Tibial artery (tissue), 4 donors: ENCODE data around the gene PDK2.
"Not testable (repeated sequence)": the region's sequence is repeated elsewhere in the genome, so short reads cannot be mapped to it uniquely, and the experiment has no call there.

ENCODE experiments used
- DNase-seq, 2 donors: peaks; one replicate each; pipeline ENCODE4 v3.0.0-alpha.2; 2019
- H3K27ac ChIP-seq, 2 donors: fragments of 200-600 bp; sonication (generic) in 1 of 2; 1 replicate in 1 of 2; 2 replicates in 1 of 2; pipeline ENCODE4 v1.5.1; 2018 to 2019; ENCODE audit warnings: mild to moderate bottlenecking in 1 of 2
- H3K27me3 ChIP-seq, 2 donors: fragments of 200-600 bp; sonication (generic) in 1 of 2; one replicate each; pipeline versions ENCODE4 v1.5.1 to v1.6.0; 2016 to 2019
- H3K36me3 ChIP-seq, 3 donors: fragments of 200-600 bp; sonication (generic) in 2 of 3; one replicate each; pipeline ENCODE4 v1.5.1; 2016 to 2019; ENCODE audit warnings: mild to moderate bottlenecking in 2 of 3
- H3K4me1 ChIP-seq, 4 donors: fragments of 200-600 bp; sonication (generic) in 2 of 4; 1 replicate in 3 of 4; 2 replicates in 1 of 4; pipeline ENCODE4 v1.5.1; 2016 to 2019
- H3K4me3 ChIP-seq, 2 donors: fragments of 200-600 bp; sonication (generic) in 1 of 2; 1 replicate in 1 of 2; 2 replicates in 1 of 2; pipeline ENCODE4 v1.5.1; 2018 to 2019; ENCODE audit warnings: mild to moderate bottlenecking in 2 of 2
- H3K9me3 ChIP-seq, 3 donors: fragments of 200-600 bp; sonication (generic) in 1 of 3; one replicate each; pipeline ENCODE4 v1.5.1; 2016 to 2019
- intact Hi-C: fragments of 100-400 bp; cut with DNase I; formaldehyde crosslinking; loops from one replicate; pipeline ENCODE4 v1.15.0; 2023; ENCODE audit warnings: low total_unique reads
- TF ChIP-seq, protein P1 (sequence below), 2 experiments: fragments of 200-600 bp in 1 of 2; fragments of 450-650 bp in 1 of 2; IDR thresholded peaks; one replicate each; pipeline ENCODE4 v1.5.1; 2017 to 2019; ENCODE audit warnings: antibody characterized with exemption in 2 of 2, mild to moderate bottlenecking in 1 of 2, moderate library complexity in 1 of 2

The PDK2 gene

DNA sequence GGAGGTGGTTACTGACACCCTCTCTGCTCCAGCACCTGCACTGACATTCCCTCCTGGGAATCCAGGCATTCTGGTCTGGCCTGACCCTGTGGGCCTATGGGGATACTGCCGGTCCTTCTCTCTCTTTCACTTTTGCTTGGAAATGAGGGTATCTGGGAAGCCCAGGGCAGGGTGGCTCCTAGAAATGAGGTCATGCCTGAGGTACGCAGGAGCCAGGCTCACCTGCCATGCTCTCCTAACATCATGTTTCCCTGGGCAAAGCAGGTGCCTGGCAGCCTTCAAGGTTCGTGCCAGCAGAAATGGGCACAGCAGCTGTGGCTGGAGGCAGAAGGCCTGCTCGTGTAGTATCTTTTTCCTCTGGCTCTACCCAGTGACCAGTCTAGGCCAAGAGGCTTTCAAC is 35.9 kb upstream of the PDK2 start:
- H3K4me3 ChIP-seq, result peak overlapping the region; percentile 88 to 95
- H3K4me1 ChIP-seq, result peaks cover 0 to 85% (median 75%) of the 10 kb centered on the region in 4 donors
- DNase-seq, result no peak
- H3K27me3 ChIP-seq, result no peaks in the 10 kb centered on the region
- intact Hi-C loops, result no loop called here
- peak overlapping the region; percentile 97 to 99 for H3K27ac ChIP-seq
- no peaks in the 10 kb centered on the region for H3K36me3 ChIP-seq
- TF ChIP-seq, protein P1, sequence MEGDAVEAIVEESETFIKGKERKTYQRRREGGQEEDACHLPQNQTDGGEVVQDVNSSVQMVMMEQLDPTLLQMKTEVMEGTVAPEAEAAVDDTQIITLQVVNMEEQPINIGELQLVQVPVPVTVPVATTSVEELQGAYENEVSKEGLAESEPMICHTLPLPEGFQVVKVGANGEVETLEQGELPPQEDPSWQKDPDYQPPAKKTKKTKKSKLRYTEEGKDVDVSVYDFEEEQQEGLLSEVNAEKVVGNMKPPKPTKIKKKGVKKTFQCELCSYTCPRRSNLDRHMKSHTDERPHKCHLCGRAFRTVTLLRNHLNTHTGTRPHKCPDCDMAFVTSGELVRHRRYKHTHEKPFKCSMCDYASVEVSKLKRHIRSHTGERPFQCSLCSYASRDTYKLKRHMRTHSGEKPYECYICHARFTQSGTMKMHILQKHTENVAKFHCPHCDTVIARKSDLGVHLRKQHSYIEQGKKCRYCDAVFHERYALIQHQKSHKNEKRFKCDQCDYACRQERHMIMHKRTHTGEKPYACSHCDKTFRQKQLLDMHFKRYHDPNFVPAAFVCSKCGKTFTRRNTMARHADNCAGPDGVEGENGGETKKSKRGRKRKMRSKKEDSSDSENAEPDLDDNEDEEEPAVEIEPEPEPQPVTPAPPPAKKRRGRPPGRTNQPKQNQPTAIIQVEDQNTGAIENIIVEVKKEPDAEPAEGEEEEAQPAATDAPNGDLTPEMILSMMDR (IDR thresholded peaks at IDR 0.05), result no peak
- H3K9me3 ChIP-seq, result no peaks in the 10 kb centered on the region

DNA sequence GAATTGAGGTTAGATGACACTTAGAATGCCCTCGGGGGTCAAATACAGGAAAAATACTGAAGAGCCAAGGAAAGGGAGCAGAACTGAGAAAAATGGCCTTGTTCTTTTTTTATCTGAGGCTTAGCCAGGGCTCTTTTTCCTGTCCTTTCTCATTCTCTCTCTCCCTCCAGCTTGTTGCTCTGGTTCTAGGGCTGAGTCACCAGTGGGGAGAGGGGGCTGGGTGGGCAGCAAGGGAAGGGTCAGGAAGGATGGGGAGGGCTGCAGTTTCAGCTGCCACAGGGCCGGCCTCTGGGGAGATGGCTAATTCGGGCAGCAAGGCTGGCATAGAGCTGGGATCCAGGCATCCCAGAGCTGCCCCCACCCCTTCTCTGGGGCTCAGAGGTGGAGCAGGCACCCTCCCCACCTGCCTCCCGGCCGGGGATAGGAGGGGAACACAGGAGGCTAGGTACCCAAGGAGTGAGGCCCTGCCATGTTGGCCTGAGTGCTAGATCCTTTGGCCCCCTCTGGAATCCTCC is 35.3 kb upstream of the PDK2 start:
- TF ChIP-seq, protein P1 (IDR thresholded peaks at IDR 0.05), result peak in 1 of 2 experiments; percentile 9
- peak; percentile 75 to 96 for DNase-seq
- intact Hi-C loops, result loop anchor here (5.0 kb wide), 1 partner anchor 33 kb away; no protein-coding TSS in a partner anchor
- Histone ChIP-seq H3K27ac (peak overlapping the region; percentile 97 to 99), H3K27me3 (no peaks in the 10 kb centered on the region), H3K36me3 (no peaks in the 10 kb centered on the region), H3K4me3 (peak overlapping the region; percentile 88 to 95), H3K9me3 (no peaks in the 10 kb centered on the region), H3K4me1 (peaks cover 0 to 85% (median 75%) of the 10 kb centered on the region in 4 donors)

DNA sequence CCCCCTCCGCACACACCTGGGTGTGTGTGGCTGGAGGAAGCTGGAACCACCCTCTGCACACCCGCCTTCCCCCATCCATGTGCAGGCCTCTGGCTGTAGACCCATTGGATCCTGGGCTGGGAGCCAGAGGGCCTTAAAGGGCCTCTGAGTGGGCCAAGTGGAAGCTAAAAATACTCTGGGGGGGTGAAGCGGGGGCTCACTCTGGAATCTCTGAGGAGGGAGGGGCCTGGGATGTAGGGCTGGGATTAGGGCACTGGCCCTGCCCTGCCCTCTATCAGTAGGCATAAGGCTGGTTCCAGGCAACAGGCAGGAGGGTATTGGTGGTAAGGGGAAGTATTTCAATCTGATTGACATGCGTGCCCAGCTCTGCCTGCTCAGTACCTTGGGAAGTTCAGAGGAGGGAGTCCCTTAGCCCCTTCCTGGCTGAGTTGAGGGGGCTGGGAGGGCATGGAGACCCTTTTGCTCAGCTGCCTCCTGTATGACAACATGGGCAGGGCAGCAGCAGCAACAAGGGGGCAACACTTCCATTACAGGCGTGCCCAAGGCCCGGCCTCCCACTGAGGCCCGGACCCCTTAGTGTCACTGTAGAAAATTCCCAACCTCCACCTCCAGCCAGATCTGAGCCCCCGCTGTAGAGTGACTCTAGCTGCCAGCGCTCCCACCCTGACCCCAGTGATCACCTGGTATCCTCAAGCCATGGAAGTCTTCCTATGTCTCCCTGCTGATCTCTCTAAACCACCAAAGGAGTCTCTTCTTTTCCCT is 34.0 kb upstream of the PDK2 start:
- Histone ChIP-seq H3K27me3 (no peaks in the 10 kb centered on the region), H3K36me3 (no peaks in the 10 kb centered on the region), H3K27ac (peak overlapping the region; percentile 97 to 99), H3K4me1 (peaks cover 0 to 91% (median 86%) of the 10 kb centered on the region in 4 donors), H3K4me3 (peak overlapping the region; percentile 88 to 95), H3K9me3 (no peaks in the 10 kb centered on the region)
- intact Hi-C loops, result loop anchor here (5.0 kb wide), 1 partner anchor 34 kb away; no protein-coding TSS in a partner anchor
- peak; percentile 85 to 97 for DNase-seq
- TF ChIP-seq, protein P1 (IDR thresholded peaks at IDR 0.05), result no peak

DNA sequence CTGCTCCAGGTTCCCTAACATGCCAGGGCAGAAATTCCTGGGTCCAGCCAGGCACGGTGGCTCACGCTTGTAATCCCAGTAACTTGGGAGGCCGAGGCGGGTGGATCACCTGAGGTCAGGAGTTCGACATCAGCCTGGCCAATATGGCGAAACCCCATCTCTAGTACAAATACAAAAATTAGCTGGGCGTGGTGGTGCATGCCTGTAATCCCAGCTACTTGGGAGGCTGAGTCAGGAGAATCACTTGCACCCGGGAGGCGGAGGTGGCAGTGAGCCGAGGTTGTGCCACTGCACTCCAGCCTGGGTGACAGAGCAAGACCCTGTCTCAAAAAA is 33.5 kb upstream of the PDK2 start:
- peak overlapping the region; percentile 14 to 95 for H3K4me3 ChIP-seq
- DNase-seq, H3K36me3 ChIP-seq, H3K9me3 ChIP-seq, H3K27me3 ChIP-seq: not testable (repeated sequence)
- peaks cover 0 to 95% (median 90%) of the 10 kb centered on the region in 4 donors for H3K4me1 ChIP-seq
- peak overlapping the region; percentile 97 to 99 for H3K27ac ChIP-seq
- intact Hi-C loops, result loop anchor here (5.0 kb wide), 1 partner anchor 34 kb away; no protein-coding TSS in a partner anchor

DNA sequence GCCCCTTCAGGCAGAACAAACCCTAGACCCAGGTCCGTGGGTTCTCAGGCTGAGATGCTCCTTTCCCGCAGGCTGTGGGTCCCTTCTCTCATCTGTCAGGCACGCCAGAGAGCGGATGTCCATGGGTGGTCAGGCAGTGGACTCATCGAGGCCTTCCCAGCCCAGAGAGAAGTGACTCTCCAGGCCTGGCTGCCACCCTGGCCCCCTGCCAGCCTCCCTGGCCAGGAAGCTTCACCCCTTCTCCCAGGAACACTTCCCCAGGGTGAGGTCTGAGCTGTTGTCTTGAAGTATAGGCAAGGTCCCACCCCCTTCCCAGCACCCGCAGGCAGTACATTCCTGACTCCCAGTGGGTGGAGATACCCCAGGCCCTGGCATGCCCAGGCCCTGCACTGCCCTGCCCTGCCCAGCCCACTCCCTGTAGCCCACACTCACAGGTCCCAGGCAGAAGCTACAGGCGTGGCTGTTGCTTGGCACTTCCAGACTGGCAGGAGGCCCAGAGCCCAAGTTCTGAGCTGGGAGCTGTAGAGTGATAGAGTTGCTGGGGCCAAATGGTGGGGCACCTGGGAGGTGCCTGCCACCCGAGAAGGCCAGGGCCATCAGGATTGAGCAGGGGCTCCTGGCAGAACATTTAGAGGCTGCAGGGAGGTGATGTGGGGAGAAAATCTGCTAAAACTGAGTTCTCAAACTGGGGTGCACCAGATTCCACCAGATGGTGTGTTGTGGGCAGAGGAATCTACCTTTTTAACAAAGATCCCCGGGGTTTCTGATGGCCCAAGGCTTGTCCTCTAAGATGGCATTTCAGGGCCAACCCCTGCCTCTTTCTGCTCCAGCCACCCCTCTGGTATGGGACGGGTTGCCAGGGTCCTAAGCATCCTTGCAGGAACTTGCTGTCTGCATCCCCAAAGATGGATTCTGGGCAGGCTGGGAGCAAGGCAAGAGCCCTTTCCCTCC is 32.6 kb upstream of the PDK2 start:
- Histone ChIP-seq H3K36me3 (peaks cover 6 to 7% (median 6%) of the 10 kb centered on the region in 3 donors), H3K9me3 (no peaks in the 10 kb centered on the region), H3K27me3 (no peaks in the 10 kb centered on the region), H3K4me3 (peak overlapping the region in 1 of 2 donors; percentile 95), H3K4me1 (peaks cover 0 to 96% (median 88%) of the 10 kb centered on the region in 4 donors), H3K27ac (peak overlapping the region; percentile 97 to 99)
- TF ChIP-seq, protein P1 (IDR thresholded peaks at IDR 0.05), result no peak
- intact Hi-C loops, result loop anchor here (5.0 kb wide), 1 partner anchor 35 kb away; no protein-coding TSS in a partner anchor
- DNase-seq, result peak; percentile 72 to 93
